NCI-H2171 treated with DMSO at 0.1 percent for 48 hours (cell line): ENCODE data around the gene IPO7.
A peak's percentile ranks its signal among the peaks of the same experiment; 100 is the strongest.
"Not testable (repeated sequence)": the region's sequence is repeated elsewhere in the genome, so short reads cannot be mapped to it uniquely, and the experiment has no call there.

Experiments used
- DNase-seq: peaks from one replicate; lab custom pipeline; 2025; lab: John Stamatoyannopoulos, UW

IPO7 gene

DNA sequence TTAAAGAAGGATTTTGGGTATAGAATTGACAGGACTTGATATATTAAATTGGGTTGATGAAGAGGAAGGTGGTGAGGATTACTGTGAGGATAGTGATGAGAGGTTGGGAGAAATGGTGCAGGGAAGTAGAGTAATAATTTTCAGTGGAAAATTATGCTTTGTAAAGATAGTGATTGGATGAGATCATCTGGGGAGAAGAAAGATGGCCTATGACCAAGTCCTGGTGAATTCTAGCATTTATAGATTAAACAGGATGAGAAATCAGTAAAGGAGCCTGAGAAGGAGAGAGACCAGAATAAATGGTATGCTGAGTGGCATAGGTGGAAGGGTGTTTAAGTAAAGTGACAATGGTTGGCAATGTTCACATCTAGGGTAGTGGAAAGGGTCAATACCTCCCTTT lies 15.0 kb downstream of the IPO7 start:
- no peak for DNase-seq

DNA sequence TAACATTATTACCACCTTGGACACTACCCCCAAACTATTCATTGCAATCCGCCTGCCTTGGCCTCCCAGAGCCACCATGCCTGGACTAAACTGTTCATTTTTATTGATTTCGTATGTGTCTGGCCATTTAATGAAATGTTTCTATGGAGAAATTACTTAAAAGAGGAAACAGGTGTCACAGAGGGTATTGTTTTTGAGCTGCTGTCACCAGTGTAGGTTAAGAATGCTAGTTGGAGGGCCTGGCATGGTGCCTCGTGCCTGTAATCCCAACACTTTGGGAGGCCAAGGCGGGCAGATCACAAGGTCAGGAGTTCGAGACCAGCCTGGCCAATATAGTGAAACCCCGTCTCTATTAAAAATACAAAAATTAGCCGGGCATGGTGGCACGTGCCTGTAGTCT lies 17.4 kb downstream of the IPO7 start:
- DNase-seq: not testable (repeated sequence)

DNA sequence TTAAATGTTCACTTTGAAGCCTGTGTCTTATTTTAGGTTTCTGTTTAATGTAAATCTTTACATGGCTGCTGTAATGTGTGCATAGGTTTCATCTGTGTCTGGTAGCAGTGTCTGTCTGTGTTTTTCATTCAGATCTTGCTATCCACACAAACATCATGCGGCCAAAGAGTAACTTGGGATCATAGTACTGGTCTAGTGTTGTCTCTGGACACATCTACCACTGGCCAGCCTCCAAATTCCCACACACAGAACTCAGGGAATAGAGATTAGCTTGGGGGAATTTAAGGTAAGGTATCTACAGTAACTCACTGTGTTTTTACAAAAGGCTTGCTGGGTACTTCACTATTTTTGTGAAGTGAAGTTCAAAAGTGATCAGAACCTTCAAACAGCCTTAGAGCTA lies 44.3 kb downstream of the IPO7 start:
- no peak for DNase-seq

DNA sequence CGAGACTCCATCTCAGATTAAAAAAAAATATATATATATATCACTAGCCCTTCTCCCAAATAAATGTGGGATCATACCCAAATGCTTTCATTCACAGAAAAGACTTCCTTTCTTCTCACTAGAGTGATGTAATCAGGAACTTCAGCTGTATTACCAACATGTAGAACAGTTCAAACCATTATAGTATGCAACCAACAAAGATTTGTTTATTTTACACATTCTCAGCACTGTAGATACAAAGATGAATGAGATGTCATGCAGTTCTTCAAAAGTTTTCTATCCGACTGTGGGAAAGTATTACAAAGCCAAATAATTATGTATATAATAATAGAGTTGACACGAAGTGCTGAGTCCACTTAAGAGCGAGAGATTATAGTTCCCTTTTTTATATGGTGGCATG lies 54.2 kb downstream of the IPO7 start:
- no peak for DNase-seq

DNA sequence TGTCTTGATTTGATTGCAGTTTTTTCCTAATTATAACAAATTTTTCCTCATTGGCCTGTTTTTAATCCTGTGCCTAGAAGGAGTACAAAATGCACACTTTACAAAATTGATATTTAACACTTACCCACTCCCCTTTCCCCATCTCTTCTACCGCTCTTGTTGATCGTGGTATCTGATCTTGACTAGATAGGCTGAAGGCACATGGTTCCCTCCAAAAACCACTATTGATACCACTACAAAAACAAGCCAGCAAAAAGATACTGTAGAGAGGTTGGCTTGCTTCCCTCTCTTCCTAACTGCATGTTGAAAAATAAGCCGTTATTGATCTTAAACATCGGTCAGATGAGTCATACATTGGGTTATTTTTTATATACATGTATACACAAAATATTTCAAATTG lies 61.8 kb downstream of the IPO7 start:
- DNase-seq: no peak

- DNase-seq: no peak
Measured at GRCh38 chr11:9448576-9449352, 64.3 kb downstream of the IPO7 start.

GRCh38 chr11:9452023-9452422 lies 67.6 kb downstream of the IPO7 start:
- DNase-seq: not testable (repeated sequence)

DNA sequence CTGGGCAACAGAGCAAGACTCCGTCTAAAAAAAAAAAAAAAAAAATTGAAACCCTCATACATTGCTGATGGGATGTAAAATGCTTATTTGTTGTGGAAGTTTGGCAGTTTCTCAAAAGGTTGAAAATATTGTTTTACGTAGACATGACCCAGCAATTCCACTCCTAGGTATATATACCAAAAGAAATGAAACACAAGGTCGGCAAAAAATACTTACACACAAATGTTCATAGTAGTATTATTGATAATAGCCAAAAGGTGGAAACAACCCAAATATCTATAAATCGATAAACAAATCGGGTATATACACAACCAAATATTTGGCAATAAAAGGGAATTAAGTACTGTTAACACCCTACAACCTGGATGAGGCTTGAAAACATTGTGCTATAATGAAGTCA lies 71.3 kb downstream of the IPO7 start:
- DNase-seq: no peak

GRCh38 chr11:9459667-9460321 lies 75.3 kb downstream of the IPO7 start:
- DNase-seq: peak; percentile 53

- peak; percentile 97 for DNase-seq
Measured at GRCh38 chr11:9460322-9461062, 76.0 kb downstream of the IPO7 start, which contains the start of gene ZNF143. Gene ZNF143, plus strand, starts transcription at chr11:9461012. Its CDS starts 10,297 bp downstream, at chr11:9471309.

- peak; percentile 85 for DNase-seq
Measured at GRCh38 chr11:9461063-9461759, 76.8 kb downstream of the IPO7 start.

DNA sequence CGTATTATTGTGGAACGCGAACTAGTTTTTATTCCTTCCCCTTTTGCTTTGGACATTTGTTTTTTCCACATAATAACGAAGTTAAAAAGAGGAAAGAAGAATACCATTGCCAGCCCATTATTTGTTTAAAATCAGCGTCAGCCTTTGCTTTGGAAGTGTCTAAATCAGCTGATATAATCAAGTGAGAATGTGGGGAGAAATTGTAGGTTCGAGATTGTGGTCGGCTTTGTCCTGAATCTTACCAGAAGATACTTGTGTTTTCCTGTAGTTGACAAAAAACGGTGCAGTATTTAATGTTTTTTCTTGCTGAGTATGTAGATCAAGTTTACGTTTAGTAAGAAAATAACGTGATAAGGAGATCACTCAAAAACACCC lies 77.3 kb downstream of the IPO7 start:
- DNase-seq: no peak

- DNase-seq: no peak
Measured at GRCh38 chr11:9462172-9462799, 77.8 kb downstream of the IPO7 start.

- no peak for DNase-seq
Measured at GRCh38 chr11:9462806-9463537, 78.5 kb downstream of the IPO7 start.

- no peak for DNase-seq
Measured at GRCh38 chr11:9470765-9471164, 86.3 kb downstream of the IPO7 start.

GRCh38 chr11:9473408-9473807 lies 89.0 kb downstream of the IPO7 start:
- DNase-seq: no peak

- DNase-seq: no peak
Measured at GRCh38 chr11:9479899-9480298, 95.4 kb downstream of the IPO7 start.

GRCh38 chr11:9489080-9489765 lies 104.8 kb downstream of the IPO7 start:
- no peak for DNase-seq

DNA sequence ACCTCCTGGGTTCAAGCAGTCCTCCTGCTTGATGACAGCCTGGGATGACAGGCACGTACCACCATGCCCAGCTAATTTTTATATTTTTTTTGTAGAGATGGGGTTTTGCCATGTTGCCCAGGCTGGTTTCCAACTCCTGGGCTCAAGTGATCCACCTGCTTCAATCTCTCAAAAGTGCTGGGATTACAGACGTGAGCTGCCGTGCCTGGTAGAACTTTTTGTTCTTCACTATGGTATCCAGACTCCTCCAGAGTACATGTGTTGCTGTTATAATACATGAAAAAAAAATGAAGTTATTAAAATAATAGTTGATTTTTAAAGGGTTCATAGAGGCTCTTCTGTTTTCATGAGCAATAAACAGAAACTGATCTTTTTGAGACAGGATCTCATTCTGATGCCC lies 105.9 kb downstream of the IPO7 start:
- no peak for DNase-seq

- no peak for DNase-seq
Measured at GRCh38 chr11:9493492-9493891, 109.0 kb downstream of the IPO7 start.

DNA sequence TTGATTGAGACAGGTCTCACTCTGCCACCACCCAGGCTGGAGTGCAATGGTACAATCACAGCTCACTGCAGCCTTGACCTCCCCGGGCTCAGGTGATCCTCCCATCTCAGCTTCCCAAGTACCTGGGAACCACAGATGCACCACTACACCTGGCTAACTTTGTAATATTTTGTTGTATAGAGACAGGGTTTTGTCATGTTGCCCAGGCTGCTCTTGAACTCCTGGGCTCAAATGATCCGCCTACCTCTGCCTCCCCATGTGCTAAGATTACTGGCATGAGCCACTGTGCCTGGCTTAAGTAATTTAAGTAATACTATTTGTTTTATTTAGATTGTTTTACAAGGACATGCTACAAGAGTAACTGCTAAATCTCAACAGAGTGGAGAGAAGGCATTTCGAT lies 109.9 kb downstream of the IPO7 start:
- DNase-seq: no peak
